HEK293 (cell line): ENCODE measurements around the gene MPZL3.

ENCODE experiments used
- CTCF ChIA-PET: fragments of 350-600 bp; formaldehyde crosslinking; extraction: SDS; loops from one replicate; lab custom pipeline; 2021; ENCODE audit warnings: antibody characterized with exemption; lab: Yijun Ruan, JAX
- POLR2A ChIA-PET: fragments of 300-600 bp; formaldehyde crosslinking; extraction: SDS; loops from one replicate; lab custom pipeline; 2020; ENCODE audit warnings: antibody characterized with exemption, inconsistent platforms; lab: Yijun Ruan, JAX
- H3K27ac ChIP-seq: fragments of 200-500 bp; sonication (Bioruptor generic); 2 replicates; pipeline ENCODE4 v1.5.1; 2014; ENCODE audit warnings: low read depth, low read length, control low read depth, inconsistent platforms; ENCODE audit errors: extremely low read depth
- H3K36me3 ChIP-seq, 2 experiments: fragments of 200-500 bp in 1 of 2; sonication (Bioruptor generic) in 1 of 2; 1 replicate in 1 of 2; 2 replicates in 1 of 2; pipeline ENCODE4 v1.5.1; 2014 to 2017; ENCODE audit warnings: inconsistent platforms in 2 of 2, low read length in 2 of 2; ENCODE audit not compliant: control insufficient read depth in 2 of 2, insufficient read depth in 1 of 2
- H3K4me1 ChIP-seq: fragments of 200-500 bp; sonication (Bioruptor generic); 2 replicates; pipeline ENCODE4 v1.5.1; 2014; ENCODE audit warnings: mild to moderate bottlenecking, low read length, inconsistent platforms; ENCODE audit not compliant: control insufficient read depth, insufficient read depth
- H3K4me3 ChIP-seq: 2 replicates; pipeline ENCODE4 v1.5.1; 2011; ENCODE audit warnings: low read depth, mild to moderate bottlenecking, control low read depth, low read length, moderate library complexity
- H3K9me3 ChIP-seq: fragments of 200-500 bp; sonication (Bioruptor generic); 2 replicates; pipeline ENCODE4 v1.5.1; 2014; ENCODE audit warnings: low read depth, low read length, inconsistent platforms; ENCODE audit not compliant: control insufficient read depth, insufficient read depth
- IKZF3 ChIP-seq: fragments of 450-650 bp; IDR thresholded peaks from 2 replicates; pipeline ENCODE4 v1.5.0; 2018; ENCODE audit warnings: missing biosample characterization, mild to moderate bottlenecking, missing genetic modification characterization, moderate library complexity
- KLF7 ChIP-seq: fragments of 450-650 bp; formaldehyde crosslinking; IDR thresholded peaks from 2 replicates; pipeline ENCODE4 v1.5.1; 2016; ENCODE audit warnings: missing biosample characterization, missing genetic modification characterization, borderline replicate concordance
- ZBTB20 ChIP-seq: fragments of 450-650 bp; formaldehyde crosslinking; IDR thresholded peaks from 2 replicates; pipeline ENCODE4 v1.5.1; 2016; ENCODE audit warnings: missing biosample characterization, missing genetic modification characterization
- ZFP41 ChIP-seq: fragments of 450-650 bp; formaldehyde crosslinking; IDR thresholded peaks from 2 replicates; pipeline ENCODE4 v1.5.1; 2016; ENCODE audit warnings: missing biosample characterization, missing genetic modification characterization, borderline replicate concordance
- ZNF221 ChIP-seq: fragments of 450-650 bp; formaldehyde crosslinking; IDR thresholded peaks from 2 replicates; pipeline ENCODE4 v1.5.1; 2017; ENCODE audit warnings: missing biosample characterization, missing genetic modification characterization, borderline replicate concordance
- ZNF366 ChIP-seq: fragments of 450-650 bp; formaldehyde crosslinking; conservative IDR thresholded peaks from 2 replicates; pipeline ENCODE4 v1.5.1; 2016; ENCODE audit warnings: missing biosample characterization, missing genetic modification characterization
- ZNF501 ChIP-seq: fragments of 450-650 bp; formaldehyde crosslinking; IDR thresholded peaks from 2 replicates; pipeline ENCODE4 v1.5.1; 2016; ENCODE audit warnings: missing biosample characterization, missing genetic modification characterization
- ZNF571 ChIP-seq: fragments of 450-650 bp; formaldehyde crosslinking; IDR thresholded peaks from 2 replicates; pipeline ENCODE4 v1.5.0; 2017; ENCODE audit warnings: missing biosample characterization, missing genetic modification characterization
- ZNF600 ChIP-seq: fragments of 450-650 bp; formaldehyde crosslinking; IDR thresholded peaks from 2 replicates; pipeline ENCODE4 v1.5.1; 2016; ENCODE audit warnings: missing biosample characterization, missing genetic modification characterization
- ZNF610 ChIP-seq: fragments of 450-650 bp; formaldehyde crosslinking; IDR thresholded peaks from 2 replicates; pipeline ENCODE4 v1.5.1; 2016; ENCODE audit warnings: missing biosample characterization, missing genetic modification characterization, borderline replicate concordance
- ZNF658 ChIP-seq: fragments of 450-650 bp; formaldehyde crosslinking; IDR thresholded peaks from 2 replicates; pipeline ENCODE4; 2016; ENCODE audit warnings: missing biosample characterization, missing genetic modification characterization
- ZNF677 ChIP-seq: fragments of 450-650 bp; IDR thresholded peaks from 2 replicates; pipeline ENCODE4 v1.5.0; 2018; ENCODE audit warnings: missing biosample characterization, mild to moderate bottlenecking, missing genetic modification characterization, moderate library complexity
- ZXDB ChIP-seq: fragments of 450-650 bp; formaldehyde crosslinking; IDR thresholded peaks from 2 replicates; pipeline ENCODE4 v1.5.1; 2016; ENCODE audit warnings: missing biosample characterization, missing genetic modification characterization
- TF ChIP-seq, protein P1 (sequence below): fragments of 450-650 bp; formaldehyde crosslinking; IDR thresholded peaks from 2 replicates; pipeline ENCODE4 v1.5.1; 2016; ENCODE audit warnings: missing biosample characterization, missing genetic modification characterization
- TF ChIP-seq, protein P2 (sequence below): fragments of 450-650 bp; IDR thresholded peaks from 2 replicates; pipeline ENCODE4 v1.5.1; 2018; ENCODE audit warnings: missing biosample characterization, mild to moderate bottlenecking, missing genetic modification characterization
- TF ChIP-seq, protein P3 (sequence below): fragments of 450-650 bp; formaldehyde crosslinking; IDR thresholded peaks from 2 replicates; pipeline ENCODE4 v1.5.1; 2016; ENCODE audit warnings: missing biosample characterization, missing genetic modification characterization
- TF ChIP-seq, protein P4 (sequence below): fragments of 450-650 bp; formaldehyde crosslinking; conservative IDR thresholded peaks from 2 replicates; pipeline ENCODE4 v1.5.1; 2016; ENCODE audit warnings: low read depth, missing biosample characterization, missing genetic modification characterization
- TF ChIP-seq, protein P5 (sequence below): fragments of 450-650 bp; formaldehyde crosslinking; IDR thresholded peaks from 2 replicates; pipeline ENCODE4 v1.5.1; 2016; ENCODE audit warnings: missing biosample characterization, missing genetic modification characterization
- TF ChIP-seq, protein P6 (sequence below): fragments of 450-650 bp; formaldehyde crosslinking; IDR thresholded peaks from 2 replicates; pipeline ENCODE4 v1.5.1; 2016; ENCODE audit warnings: missing biosample characterization, missing genetic modification characterization
- TF ChIP-seq, protein P7 (sequence below): fragments of 450-650 bp; formaldehyde crosslinking; IDR thresholded peaks from 2 replicates; pipeline ENCODE4 v1.5.1; 2016; ENCODE audit warnings: missing biosample characterization, missing genetic modification characterization, low read depth

Gene MPZL3

DNA sequence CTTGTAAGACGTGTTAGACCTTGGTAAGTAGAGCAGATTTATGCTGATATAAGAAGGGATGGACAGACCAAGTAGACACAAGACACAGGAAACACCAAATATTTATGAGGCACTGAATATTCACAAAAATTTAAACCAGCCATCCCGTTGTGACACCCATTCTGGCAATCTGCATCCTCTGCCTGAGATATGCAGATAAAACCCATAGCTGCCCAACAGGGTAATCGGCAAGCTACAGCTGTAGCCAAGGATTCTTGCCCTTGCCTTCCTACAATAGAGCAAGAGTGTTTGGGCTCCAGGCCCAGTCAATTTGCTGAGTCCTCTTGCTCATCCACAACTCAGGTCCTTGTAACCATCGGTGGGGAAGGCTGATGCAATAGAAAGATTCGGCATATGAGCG, 30.4 kb upstream of the MPZL3 start:
- H3K4me3 ChIP-seq = no peak overlapping the region
- H3K9me3 ChIP-seq = no peaks in the 10 kb centered on the region
- H3K27ac ChIP-seq = no peak overlapping the region
- H3K4me1 ChIP-seq = no peaks in the 10 kb centered on the region
- no peaks in the 10 kb centered on the region for H3K36me3 ChIP-seq
- ChIA-PET CTCF (interaction anchor here (0.8 to 2.1 kb wide), 3 partner anchors 13 to 32 kb away, joined by 3 to 8 read pairs (median 4); no protein-coding TSS in a partner anchor), POLR2A (no interaction called here)
- TF ChIP-seq ZNF658 (tag by site-specific recombination) = no peak
- no peak for TF ChIP-seq ZNF610
- TF ChIP-seq, protein P1, sequence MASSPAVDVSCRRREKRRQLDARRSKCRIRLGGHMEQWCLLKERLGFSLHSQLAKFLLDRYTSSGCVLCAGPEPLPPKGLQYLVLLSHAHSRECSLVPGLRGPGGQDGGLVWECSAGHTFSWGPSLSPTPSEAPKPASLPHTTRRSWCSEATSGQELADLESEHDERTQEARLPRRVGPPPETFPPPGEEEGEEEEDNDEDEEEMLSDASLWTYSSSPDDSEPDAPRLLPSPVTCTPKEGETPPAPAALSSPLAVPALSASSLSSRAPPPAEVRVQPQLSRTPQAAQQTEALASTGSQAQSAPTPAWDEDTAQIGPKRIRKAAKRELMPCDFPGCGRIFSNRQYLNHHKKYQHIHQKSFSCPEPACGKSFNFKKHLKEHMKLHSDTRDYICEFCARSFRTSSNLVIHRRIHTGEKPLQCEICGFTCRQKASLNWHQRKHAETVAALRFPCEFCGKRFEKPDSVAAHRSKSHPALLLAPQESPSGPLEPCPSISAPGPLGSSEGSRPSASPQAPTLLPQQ (tag by site-specific recombination) = no peak
- no peak for TF ChIP-seq ZNF221 (tag by site-specific recombination)
- TF ChIP-seq, protein P2, sequence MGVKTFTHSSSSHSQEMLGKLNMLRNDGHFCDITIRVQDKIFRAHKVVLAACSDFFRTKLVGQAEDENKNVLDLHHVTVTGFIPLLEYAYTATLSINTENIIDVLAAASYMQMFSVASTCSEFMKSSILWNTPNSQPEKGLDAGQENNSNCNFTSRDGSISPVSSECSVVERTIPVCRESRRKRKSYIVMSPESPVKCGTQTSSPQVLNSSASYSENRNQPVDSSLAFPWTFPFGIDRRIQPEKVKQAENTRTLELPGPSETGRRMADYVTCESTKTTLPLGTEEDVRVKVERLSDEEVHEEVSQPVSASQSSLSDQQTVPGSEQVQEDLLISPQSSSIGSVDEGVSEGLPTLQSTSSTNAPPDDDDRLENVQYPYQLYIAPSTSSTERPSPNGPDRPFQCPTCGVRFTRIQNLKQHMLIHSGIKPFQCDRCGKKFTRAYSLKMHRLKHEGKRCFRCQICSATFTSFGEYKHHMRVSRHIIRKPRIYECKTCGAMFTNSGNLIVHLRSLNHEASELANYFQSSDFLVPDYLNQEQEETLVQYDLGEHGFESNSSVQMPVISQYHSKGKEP (tag by site-specific recombination) = no peak
- no peak for TF ChIP-seq ZNF571 (tag by site-specific recombination)
- no peak for TF ChIP-seq KLF7
- TF ChIP-seq ZNF677 (tag by site-specific recombination) = no peak
- no peak for TF ChIP-seq ZFP41 (tag by site-specific recombination)
- TF ChIP-seq ZNF366 (tag by site-specific recombination) = no peak
- TF ChIP-seq ZNF600 (tag by site-specific recombination) = no peak
- no peak for TF ChIP-seq ZXDB (tag by site-specific recombination)
- TF ChIP-seq ZNF501 = no peak
- TF ChIP-seq, protein P3, sequence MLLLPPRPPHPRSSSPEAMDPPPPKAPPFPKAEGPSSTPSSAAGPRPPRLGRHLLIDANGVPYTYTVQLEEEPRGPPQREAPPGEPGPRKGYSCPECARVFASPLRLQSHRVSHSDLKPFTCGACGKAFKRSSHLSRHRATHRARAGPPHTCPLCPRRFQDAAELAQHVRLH (tag by site-specific recombination) = no peak
- TF ChIP-seq, protein P4, sequence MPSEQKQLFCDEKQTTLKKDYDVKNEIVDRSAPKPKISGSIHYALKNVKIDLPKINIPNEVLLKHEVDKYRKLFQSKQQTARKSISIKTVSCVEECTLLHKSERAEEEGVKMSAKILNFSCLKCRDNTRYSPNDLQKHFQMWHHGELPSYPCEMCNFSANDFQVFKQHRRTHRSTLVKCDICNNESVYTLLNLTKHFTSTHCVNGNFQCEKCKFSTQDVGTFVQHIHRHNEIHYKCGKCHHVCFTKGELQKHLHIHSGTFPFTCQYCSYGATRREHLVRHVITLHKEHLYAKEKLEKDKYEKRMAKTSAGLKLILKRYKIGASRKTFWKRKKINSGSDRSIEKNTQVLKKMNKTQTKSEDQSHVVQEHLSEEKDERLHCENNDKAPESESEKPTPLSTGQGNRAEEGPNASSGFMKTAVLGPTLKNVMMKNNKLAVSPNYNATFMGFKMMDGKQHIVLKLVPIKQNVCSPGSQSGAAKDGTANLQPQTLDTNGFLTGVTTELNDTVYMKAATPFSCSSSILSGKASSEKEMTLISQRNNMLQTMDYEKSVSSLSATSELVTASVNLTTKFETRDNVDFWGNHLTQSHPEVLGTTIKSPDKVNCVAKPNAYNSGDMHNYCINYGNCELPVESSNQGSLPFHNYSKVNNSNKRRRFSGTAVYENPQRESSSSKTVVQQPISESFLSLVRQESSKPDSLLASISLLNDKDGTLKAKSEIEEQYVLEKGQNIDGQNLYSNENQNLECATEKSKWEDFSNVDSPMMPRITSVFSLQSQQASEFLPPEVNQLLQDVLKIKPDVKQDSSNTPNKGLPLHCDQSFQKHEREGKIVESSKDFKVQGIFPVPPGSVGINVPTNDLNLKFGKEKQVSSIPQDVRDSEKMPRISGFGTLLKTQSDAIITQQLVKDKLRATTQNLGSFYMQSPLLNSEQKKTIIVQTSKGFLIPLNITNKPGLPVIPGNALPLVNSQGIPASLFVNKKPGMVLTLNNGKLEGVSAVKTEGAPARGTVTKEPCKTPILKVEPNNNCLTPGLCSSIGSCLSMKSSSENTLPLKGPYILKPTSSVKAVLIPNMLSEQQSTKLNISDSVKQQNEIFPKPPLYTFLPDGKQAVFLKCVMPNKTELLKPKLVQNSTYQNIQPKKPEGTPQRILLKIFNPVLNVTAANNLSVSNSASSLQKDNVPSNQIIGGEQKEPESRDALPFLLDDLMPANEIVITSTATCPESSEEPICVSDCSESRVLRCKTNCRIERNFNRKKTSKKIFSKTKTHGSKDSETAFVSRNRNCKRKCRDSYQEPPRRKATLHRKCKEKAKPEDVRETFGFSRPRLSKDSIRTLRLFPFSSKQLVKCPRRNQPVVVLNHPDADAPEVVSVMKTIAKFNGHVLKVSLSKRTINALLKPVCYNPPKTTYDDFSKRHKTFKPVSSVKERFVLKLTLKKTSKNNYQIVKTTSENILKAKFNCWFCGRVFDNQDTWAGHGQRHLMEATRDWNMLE (tag by site-specific recombination) = no peak
- TF ChIP-seq, protein P5, sequence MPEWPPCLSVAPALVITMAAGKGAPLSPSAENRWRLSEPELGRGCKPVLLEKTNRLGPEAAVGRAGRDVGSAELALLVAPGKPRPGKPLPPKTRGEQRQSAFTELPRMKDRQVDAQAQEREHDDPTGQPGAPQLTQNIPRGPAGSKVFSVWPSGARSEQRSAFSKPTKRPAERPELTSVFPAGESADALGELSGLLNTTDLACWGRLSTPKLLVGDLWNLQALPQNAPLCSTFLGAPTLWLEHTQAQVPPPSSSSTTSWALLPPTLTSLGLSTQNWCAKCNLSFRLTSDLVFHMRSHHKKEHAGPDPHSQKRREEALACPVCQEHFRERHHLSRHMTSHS (tag by site-specific recombination) = no peak
- no peak for TF ChIP-seq ZBTB20 (tag by site-specific recombination)
- TF ChIP-seq, protein P6, sequence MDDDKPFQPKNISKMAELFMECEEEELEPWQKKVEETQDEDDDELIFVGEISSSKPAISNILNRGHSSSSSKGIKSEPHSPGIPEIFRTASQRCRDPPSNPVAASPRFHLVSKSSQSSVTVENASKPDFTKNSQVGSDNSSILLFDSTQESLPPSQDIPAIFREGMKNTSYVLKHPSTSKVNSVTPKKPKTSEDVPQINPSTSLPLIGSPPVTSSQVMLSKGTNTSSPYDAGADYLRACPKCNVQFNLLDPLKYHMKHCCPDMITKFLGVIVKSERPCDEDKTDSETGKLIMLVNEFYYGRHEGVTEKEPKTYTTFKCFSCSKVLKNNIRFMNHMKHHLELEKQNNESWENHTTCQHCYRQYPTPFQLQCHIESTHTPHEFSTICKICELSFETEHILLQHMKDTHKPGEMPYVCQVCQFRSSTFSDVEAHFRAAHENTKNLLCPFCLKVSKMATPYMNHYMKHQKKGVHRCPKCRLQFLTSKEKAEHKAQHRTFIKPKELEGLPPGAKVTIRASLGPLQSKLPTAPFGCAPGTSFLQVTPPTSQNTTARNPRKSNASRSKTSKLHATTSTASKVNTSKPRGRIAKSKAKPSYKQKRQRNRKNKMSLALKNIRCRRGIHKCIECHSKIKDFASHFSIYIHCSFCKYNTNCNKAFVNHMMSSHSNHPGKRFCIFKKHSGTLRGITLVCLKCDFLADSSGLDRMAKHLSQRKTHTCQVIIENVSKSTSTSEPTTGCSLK (tag by site-specific recombination) = no peak
- TF ChIP-seq, protein P7, sequence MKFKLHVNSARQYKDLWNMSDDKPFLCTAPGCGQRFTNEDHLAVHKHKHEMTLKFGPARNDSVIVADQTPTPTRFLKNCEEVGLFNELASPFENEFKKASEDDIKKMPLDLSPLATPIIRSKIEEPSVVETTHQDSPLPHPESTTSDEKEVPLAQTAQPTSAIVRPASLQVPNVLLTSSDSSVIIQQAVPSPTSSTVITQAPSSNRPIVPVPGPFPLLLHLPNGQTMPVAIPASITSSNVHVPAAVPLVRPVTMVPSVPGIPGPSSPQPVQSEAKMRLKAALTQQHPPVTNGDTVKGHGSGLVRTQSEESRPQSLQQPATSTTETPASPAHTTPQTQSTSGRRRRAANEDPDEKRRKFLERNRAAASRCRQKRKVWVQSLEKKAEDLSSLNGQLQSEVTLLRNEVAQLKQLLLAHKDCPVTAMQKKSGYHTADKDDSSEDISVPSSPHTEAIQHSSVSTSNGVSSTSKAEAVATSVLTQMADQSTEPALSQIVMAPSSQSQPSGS (tag by site-specific recombination) = no peak
- TF ChIP-seq IKZF3 (tag by site-specific recombination) = no peak
